Subcutaneous abdominal adipose tissue (tissue), 5 donors: ENCODE results near the gene TCAP.

ENCODE experiments used
- H3K27ac ChIP-seq: one replicate; pipeline ENCODE4 v1.7.0; 2013; ENCODE audit warnings: low read depth, mild to moderate bottlenecking, inconsistent platforms, low read length, moderate library complexity
- H3K27me3 ChIP-seq, 5 donors: one replicate each; pipeline ENCODE4 v1.7.0; 2013; ENCODE audit warnings: low read length in 5 of 5, inconsistent platforms in 1 of 5; ENCODE audit not compliant: control insufficient read depth in 5 of 5, insufficient read depth in 4 of 5
- H3K36me3 ChIP-seq, 5 donors: one replicate each; pipeline ENCODE4 v1.7.0; 2013; ENCODE audit warnings: low read length in 5 of 5; ENCODE audit not compliant: control insufficient read depth in 5 of 5, insufficient read depth in 5 of 5
- H3K4me1 ChIP-seq, 5 donors: one replicate each; pipeline ENCODE4 v1.7.0; 2013; ENCODE audit warnings: low read length in 5 of 5, mild to moderate bottlenecking in 3 of 5, moderate library complexity in 1 of 5; ENCODE audit not compliant: control insufficient read depth in 5 of 5, insufficient read depth in 5 of 5
- H3K4me3 ChIP-seq, 5 donors: one replicate each; pipeline ENCODE4 v1.7.0; 2013; ENCODE audit warnings: low read length in 5 of 5, low read depth in 1 of 5
- H3K9ac ChIP-seq, 5 donors: one replicate each; pipeline ENCODE4 v1.7.0; 2013; ENCODE audit warnings: low read length in 5 of 5, mild to moderate bottlenecking in 4 of 5, moderate library complexity in 3 of 5
- H3K9me3 ChIP-seq, 5 donors: one replicate each; pipeline ENCODE4 v1.7.0; 2013; ENCODE audit warnings: low read length in 5 of 5; ENCODE audit not compliant: control insufficient read depth in 5 of 5
- donor health status: healthy.
- donor health status: healthy.
- donor health status: healthy.
- donor health status: healthy.
- donor health status: healthy.

TCAP gene

DNA sequence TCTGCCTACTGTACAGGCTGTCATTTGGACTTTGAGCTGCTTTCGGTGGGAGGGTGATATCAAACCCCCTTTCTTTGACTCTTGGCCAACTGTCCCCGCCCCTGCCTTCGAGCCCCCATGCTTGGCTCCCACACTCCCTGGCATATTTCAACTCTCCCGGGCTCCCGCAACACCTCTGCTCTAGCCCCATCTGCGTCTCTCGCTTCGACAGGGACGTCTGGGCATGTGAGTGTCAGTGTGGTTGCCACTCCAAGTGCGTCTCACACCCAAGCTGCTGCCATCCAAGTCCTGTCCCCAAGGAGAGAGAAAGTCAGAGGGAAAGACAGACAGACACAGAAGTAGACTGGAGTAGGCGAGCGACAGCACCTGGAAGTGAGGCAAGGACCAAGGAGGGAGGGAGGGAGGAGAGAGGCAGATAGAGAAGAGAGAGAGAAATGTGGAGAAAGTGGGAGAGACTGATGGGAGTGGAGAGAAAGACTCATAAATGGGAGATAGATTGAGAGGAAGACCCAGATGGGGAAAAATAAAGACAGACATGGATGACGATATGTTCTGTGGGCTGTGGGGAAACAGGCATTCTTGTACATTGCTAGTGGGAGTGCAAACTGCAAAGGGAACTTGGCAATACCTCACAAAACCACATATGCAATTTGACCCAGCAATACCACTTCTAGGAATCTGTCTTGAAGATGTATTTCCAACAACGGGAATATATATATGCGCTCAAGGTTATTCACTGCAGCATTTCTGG lies 16.4 kb upstream of the TCAP start:
- peaks cover 0 to 5% (median 0%) of the 10 kb centered on the region in 5 donors for H3K4me1 ChIP-seq
- H3K9me3 ChIP-seq = no peaks in the 10 kb centered on the region
- H3K4me3 ChIP-seq = no peak overlapping the region
- no peak overlapping the region for H3K9ac ChIP-seq
- H3K36me3 ChIP-seq = peaks cover 0 to 12% (median 9%) of the 10 kb centered on the region in 5 donors
- H3K27ac ChIP-seq = no peak overlapping the region
- H3K27me3 ChIP-seq = no peaks in the 10 kb centered on the region

DNA sequence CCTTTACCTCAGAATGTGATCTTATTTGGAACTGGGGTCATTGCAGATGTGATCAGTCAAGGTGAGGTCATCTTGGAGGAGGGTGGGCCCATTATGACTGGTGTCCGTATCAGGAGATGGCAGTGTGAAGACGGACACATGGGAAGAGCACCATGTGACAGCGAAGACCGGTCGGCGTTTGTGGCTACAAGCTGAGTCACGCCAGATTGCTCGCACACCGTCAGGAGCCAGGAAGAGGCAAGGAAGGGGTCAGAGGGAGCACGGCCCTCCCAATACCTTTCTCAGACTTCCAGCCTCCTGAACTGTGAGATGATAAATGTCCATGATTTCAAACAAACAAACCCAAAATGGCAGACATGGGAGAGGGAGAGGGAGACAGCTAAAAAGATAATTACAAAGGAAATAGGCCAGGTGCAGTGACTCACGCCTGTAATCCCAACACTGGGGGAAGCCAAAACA lies 15.0 kb upstream of the TCAP start:
- Histone ChIP-seq H3K4me3 (no peak overlapping the region), H3K4me1 (peaks cover 0 to 7% (median 3%) of the 10 kb centered on the region in 5 donors), H3K9me3 (no peaks in the 10 kb centered on the region), H3K27ac (no peak overlapping the region), H3K9ac (no peak overlapping the region), H3K27me3 (no peaks in the 10 kb centered on the region), H3K36me3 (peaks cover 0 to 19% (median 11%) of the 10 kb centered on the region in 5 donors)

DNA sequence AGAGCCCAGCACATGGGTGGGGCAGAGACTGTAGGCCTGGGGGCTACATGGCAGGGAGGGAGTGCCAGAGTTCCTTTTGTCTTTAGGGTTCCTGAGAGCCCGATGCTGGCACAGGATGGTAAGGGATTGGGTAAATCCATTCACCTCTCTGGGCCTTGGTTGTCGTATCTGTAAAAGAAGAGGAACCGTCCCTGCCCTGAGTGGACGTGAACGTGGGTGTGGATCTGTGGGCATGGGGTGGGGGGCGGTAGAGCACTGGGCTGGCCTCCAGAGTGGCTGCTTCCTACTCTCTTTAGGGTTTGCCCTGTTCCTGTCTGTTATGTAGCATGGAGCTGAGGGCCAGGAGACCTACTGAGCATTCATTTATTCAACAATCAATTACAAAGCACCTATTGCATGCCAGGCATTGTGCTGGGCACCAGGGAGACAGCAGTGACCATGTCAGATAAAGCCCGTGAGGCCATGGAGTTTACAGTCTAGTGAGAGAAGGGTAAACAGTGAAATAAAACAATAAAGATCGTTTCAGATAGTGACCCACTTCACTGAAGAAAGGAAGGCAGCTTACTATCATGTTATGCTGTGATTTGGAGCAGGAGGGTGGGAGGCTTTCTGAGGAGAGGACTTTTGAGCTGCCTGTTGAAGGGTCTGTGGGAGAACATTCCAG lies 13.1 kb upstream of the TCAP start:
- peaks cover 0 to 37% (median 15%) of the 10 kb centered on the region in 5 donors for H3K36me3 ChIP-seq
- no peaks in the 10 kb centered on the region for H3K9me3 ChIP-seq
- H3K4me1 ChIP-seq = peaks cover 0 to 7% (median 3%) of the 10 kb centered on the region in 5 donors
- no peak overlapping the region for H3K4me3 ChIP-seq
- peak overlapping the region in 2 of 5 donors; percentile 15 to 30 for H3K9ac ChIP-seq
- H3K27me3 ChIP-seq = no peaks in the 10 kb centered on the region
- H3K27ac ChIP-seq = no peak overlapping the region

DNA sequence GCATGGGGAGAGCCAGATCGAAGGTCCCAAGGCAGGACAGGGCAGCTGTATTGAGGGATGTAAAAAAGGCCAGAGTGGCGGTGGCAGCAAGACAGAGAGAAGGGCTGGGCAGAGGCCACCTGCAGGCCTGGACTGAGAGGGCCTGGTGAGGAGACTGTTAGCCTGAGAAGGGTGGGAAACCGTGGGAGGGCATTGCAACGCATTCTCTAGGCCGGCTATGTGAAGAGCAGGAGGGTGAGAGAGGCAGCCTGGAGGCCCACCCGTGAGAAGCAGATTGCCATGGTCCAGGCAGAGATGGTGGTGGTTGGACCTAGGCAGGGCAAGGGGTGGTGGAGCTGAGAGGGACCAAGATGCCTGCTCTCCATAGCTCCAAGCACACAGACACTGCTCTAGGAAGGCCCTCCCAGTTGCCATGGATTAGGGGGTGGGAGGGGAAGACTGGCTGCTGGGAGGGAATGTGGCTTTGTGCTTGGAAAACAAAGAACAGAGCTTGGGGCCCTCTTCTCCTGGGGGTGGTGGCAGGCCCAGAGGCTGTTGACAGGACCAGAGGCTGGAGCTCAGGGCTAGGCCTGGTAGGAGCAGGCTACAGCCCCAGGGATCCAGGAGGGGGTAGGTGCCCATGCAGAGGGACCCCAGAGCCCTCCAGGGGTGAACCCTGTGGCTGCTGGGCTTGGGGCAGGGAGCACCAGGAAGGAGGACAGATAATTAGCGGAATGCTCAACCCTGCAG lies 12.4 kb upstream of the TCAP start:
- Histone ChIP-seq H3K36me3 (peaks cover 0 to 38% (median 18%) of the 10 kb centered on the region in 5 donors), H3K4me3 (no peak overlapping the region), H3K4me1 (peaks cover 0 to 8% (median 3%) of the 10 kb centered on the region in 5 donors), H3K9me3 (no peaks in the 10 kb centered on the region), H3K27me3 (no peaks in the 10 kb centered on the region), H3K9ac (peak overlapping the region in 1 of 5 donors; percentile 15), H3K27ac (no peak overlapping the region)

DNA sequence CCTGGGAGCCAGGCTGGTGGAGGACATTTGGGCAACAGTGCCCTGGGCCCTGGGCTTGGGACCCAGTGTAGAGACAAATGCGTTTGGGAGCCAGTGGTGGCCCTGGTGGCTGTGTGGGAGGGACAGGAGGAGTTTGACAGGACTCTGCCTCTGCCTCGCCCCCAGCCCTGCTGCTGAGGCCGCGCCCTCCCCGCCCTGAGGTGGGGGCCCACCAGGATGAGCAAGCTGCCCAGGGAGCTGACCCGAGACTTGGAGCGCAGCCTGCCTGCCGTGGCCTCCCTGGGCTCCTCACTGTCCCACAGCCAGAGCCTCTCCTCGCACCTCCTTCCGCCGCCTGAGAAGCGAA lies 11.9 kb upstream of the TCAP start:
- peaks cover 0 to 44% (median 20%) of the 10 kb centered on the region in 5 donors for H3K36me3 ChIP-seq
- no peak overlapping the region for H3K4me3 ChIP-seq
- no peak overlapping the region for H3K9ac ChIP-seq

DNA sequence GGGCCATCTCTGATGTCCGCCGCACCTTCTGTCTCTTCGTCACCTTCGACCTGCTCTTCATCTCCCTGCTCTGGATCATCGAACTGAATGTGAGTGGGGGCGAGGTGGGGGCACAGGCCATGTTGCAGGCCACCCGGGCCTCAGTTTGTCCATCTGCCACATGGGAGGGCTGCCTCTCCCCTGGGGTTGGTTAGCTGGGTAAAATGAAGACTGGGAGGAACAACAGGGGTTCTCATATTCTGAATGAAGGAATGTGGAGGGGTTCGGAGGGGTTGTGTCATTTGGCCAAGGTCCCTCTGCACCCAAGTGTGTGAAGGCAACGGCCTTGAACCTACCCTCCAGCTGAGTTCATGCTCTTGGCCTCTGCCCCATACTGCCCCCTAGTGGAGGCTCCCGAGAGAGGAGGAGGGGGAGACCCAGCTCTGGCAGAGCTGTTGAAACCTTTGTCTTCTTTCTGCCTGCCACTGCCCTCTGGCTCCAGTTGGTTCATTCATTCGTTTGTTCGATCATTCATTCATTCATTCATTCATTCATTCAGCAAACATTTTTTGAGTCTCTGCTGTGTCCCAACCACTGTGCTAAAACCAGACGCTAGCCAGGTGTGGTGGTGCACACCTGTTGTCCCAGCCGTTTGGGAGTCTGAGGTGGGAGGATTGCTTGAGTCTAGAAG lies 11.4 kb upstream of the TCAP start:
- H3K27me3 ChIP-seq = no peaks in the 10 kb centered on the region
- no peaks in the 10 kb centered on the region for H3K9me3 ChIP-seq
- no peak overlapping the region for H3K4me3 ChIP-seq
- peaks cover 0 to 18% (median 4%) of the 10 kb centered on the region in 5 donors for H3K4me1 ChIP-seq
- H3K27ac ChIP-seq = no peak overlapping the region
- peaks cover 0 to 49% (median 25%) of the 10 kb centered on the region in 5 donors for H3K36me3 ChIP-seq
- no peak overlapping the region for H3K9ac ChIP-seq

More for the DNA sequence above, 11.9 kb upstream of the TCAP start:
- Histone ChIP-seq H3K27me3 (no peaks in the 10 kb centered on the region), H3K27ac (no peak overlapping the region), H3K4me1 (peaks cover 0 to 13% (median 4%) of the 10 kb centered on the region in 5 donors), H3K9me3 (no peaks in the 10 kb centered on the region)

DNA sequence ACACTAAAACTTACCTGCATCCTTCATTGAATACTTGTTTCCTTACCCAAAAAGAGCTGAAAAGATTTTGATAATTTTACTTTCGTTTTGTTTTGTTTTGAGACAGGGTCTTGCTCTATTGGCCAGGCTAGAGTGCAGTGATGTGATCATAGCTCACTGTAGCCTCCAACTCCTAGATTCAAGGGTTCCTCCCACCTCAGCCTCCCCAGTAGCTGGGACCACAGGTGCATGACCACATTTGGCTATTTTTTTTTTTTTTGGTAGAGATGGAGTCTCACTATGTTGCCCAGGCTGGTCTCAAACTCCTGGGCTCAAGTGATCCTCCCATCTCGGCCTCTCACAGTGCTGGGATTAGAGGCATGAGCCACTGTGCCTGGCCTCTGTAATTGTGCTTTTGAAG lies 10.0 kb upstream of the TCAP start:
- Histone ChIP-seq H3K4me3 (no peak overlapping the region), H3K4me1 (peaks cover 2 to 30% (median 11%) of the 10 kb centered on the region in 5 donors), H3K27ac (no peak overlapping the region), H3K36me3 (peaks cover 0 to 55% (median 32%) of the 10 kb centered on the region in 5 donors), H3K27me3 (no peaks in the 10 kb centered on the region), H3K9ac (no peak overlapping the region), H3K9me3 (no peaks in the 10 kb centered on the region)

DNA sequence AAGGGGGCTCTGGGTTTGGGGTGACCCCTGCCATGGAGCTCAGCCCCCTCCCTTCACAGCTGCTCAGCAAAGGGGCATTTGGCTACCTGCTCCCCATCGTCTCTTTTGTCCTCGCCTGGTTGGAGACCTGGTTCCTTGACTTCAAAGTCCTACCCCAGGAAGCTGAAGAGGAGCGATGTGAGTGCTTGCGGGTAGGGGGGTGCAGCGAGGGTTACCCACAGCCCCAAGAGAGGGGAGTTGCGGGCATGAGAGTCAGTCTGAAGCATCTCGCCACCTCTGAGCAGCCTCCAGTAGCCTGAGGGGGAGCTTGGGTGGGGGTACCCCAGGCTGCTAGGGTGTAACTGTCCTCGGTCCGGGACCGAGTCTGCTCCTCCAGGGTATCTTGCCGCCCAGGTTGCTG lies 6.8 kb upstream of the TCAP start:
- H3K27me3 ChIP-seq = no peaks in the 10 kb centered on the region
- H3K9ac ChIP-seq = no peak overlapping the region
- no peak overlapping the region for H3K4me3 ChIP-seq
- H3K36me3 ChIP-seq = peaks cover 0 to 83% (median 60%) of the 10 kb centered on the region in 5 donors
- H3K4me1 ChIP-seq = peaks cover 2 to 60% (median 23%) of the 10 kb centered on the region in 5 donors
- peak overlapping the region; percentile 24 for H3K27ac ChIP-seq
- H3K9me3 ChIP-seq = no peaks in the 10 kb centered on the region

DNA sequence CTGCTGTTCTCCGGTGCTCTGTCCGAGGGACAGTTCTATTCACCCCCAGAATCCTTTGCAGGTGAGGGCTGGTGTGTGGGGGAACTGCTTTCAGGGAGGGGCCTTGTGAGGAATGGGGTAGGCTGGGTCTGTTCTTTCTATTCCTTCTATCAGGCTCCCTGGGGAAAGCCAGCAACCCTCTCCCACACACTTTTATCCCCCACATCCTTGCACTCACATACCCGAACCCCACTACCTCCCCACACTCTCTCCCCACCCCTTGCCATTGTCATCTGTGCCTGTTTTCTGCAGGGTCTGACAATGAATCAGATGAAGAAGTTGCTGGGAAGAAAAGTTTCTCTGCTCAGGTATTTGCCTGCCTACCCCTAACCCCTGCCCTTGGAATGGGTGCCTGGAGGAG lies 6.4 kb upstream of the TCAP start:
- Histone ChIP-seq H3K36me3 (peaks cover 0 to 83% (median 60%) of the 10 kb centered on the region in 5 donors), H3K4me3 (no peak overlapping the region), H3K9ac (no peak overlapping the region), H3K4me1 (peaks cover 2 to 59% (median 21%) of the 10 kb centered on the region in 5 donors), H3K9me3 (no peaks in the 10 kb centered on the region), H3K27me3 (no peaks in the 10 kb centered on the region), H3K27ac (peak overlapping the region; percentile 24)
